ENCODE measurements around the gene DONSON.

Gene DONSON

DNA sequence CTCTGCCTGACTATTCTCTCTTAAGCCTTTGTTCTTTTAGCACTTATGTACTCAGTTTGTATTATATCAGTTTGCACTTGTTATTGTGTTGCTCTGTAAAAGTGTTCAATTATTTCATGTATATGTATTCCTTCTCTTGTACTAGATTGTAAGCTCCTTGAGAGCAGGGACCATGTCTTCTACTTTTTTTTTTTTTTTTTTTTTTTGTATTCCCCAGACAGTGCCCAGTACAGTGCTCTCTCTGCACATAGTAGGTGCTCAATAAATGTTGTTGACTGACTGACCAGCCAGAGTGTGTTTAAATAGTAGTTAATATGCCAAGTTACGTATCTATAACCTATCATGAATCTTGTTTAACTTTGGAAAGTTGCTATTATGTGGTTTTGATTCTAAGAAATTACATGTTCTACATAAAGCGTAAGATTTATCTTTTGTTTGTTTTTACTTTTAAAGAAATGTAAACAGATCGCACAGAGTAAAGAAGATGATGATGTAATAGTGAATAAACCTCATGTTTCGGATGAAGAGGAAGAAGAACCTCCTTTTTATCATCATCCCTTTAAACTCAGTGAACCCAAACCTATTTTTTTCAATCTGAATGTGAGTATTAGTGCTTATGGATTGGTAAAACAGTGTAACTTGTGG is 29.6 kb downstream of the DONSON start:
- TF ChIP-seq, protein P1, sequence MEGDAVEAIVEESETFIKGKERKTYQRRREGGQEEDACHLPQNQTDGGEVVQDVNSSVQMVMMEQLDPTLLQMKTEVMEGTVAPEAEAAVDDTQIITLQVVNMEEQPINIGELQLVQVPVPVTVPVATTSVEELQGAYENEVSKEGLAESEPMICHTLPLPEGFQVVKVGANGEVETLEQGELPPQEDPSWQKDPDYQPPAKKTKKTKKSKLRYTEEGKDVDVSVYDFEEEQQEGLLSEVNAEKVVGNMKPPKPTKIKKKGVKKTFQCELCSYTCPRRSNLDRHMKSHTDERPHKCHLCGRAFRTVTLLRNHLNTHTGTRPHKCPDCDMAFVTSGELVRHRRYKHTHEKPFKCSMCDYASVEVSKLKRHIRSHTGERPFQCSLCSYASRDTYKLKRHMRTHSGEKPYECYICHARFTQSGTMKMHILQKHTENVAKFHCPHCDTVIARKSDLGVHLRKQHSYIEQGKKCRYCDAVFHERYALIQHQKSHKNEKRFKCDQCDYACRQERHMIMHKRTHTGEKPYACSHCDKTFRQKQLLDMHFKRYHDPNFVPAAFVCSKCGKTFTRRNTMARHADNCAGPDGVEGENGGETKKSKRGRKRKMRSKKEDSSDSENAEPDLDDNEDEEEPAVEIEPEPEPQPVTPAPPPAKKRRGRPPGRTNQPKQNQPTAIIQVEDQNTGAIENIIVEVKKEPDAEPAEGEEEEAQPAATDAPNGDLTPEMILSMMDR (IDR thresholded peaks at IDR 0.05): no peak

DNA sequence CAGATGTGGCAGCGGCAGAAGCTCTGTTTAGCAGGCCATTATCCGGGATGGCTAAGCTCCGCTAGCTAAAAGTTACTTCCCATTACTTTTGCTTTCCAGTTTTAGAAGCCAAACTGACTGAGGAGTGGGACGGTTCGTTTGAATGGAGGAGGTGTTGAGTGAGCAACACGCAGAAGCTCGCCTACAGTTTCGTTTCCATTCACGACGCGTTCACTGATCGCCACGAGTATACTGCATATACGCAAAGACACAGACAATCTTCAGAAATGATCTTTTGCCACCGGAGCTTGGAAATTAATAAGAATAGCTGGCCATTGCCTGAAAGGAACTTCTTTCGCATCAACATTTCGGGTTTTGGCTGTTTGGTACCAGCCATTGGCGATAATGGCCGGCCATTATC is 31.0 kb downstream of the DONSON start:
- TF ChIP-seq, protein P1 (IDR thresholded peaks at IDR 0.05): no peak

DNA sequence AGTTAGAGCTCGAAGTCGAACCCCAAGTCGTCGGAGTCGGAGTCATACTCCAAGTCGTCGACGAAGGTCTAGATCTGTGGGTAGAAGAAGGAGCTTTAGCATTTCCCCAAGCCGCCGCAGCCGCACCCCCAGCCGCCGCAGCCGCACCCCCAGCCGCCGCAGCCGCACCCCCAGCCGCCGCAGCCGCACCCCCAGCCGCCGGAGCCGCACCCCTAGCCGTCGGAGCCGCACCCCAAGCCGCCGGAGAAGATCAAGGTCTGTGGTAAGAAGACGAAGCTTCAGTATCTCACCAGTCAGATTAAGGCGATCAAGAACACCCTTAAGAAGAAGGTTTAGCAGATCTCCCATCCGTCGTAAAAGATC is 33.5 kb downstream of the DONSON start:
- TF ChIP-seq, protein P1 (IDR thresholded peaks at IDR 0.05): no peak

DNA sequence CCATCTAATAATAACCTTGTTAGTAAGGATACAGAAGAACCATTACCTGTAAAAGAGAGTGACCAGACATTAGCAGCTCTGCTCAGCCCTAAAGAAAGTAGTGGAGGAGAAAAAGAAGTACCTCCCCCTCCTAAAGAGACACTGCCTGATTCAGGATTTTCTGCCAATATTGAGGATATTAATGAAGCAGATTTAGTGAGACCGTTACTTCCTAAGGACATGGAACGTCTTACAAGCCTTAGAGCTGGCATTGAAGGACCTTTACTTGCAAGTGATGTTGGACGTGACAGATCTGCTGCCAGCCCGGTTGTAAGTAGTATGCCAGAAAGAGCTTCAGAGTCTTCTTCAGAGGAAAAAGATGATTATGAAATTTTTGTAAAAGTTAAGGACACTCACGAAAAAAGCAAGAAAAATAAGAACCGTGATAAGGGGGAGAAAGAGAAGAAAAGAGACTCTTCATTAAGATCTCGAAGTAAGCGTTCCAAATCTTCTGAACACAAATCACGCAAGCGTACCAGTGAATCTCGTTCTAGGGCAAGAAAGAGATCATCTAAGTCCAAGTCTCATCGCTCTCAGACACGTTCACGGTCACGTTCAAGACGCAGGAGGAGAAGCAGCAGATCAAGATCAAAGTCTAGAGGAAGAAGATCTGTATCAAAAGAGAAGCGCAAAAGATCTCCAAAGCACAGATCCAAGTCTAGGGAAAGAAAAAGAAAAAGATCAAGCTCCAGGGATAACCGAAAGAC is 34.1 kb downstream of the DONSON start:
- TF ChIP-seq, protein P1 (IDR thresholded peaks at IDR 0.05): no peak

DNA sequence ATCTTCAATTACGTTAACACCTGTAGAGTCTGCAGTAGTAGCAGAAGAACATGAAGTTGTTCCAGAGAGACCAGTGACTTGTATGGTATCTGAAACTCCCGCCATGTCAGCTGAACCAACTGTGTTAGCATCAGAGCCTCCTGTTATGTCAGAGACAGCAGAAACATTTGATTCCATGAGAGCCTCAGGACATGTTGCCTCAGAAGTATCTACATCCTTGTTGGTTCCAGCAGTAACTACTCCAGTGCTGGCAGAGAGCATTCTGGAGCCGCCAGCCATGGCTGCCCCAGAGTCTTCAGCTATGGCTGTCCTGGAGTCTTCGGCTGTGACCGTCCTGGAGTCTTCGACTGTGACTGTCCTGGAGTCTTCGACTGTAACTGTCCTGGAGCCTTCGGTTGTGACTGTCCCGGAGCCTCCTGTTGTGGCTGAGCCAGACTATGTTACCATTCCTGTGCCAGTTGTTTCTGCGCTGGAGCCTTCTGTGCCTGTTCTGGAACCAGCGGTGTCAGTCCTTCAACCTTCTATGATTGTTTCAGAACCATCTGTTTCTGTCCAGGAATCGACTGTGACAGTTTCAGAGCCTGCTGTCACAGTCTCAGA is 35.4 kb downstream of the DONSON start:
- TF ChIP-seq, protein P1 (IDR thresholded peaks at IDR 0.05): no peak

DNA sequence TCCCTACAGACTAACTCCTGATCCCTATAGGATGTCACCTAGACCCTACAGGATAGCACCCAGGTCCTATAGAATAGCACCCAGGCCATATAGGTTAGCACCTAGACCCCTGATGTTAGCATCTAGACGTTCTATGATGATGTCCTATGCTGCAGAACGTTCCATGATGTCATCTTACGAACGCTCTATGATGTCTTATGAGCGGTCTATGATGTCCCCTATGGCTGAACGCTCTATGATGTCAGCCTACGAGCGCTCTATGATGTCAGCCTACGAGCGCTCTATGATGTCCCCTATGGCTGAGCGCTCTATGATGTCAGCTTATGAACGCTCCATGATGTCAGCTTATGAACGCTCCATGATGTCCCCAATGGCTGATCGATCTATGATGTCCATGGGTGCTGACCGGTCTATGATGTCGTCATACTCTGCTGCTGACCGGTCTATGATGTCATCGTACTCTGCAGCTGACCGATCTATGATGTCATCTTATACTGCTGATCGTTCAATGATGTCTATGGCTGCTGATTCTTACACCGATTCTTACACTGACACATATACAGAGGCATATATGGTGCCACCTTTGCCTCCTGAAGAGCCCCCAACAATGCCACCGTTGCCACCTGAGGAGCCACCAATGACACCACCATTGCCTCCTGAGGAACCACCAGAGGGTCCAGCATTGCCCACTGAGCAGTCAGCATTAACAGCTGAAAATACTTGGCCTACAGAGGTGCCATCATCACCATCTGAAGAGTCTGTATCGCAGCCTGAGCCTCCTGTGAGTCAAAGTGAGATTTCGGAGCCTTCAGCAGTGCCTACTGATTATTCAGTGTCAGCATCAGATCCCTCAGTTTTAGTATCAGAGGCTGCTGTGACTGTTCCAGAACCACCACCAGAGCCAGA is 36.1 kb downstream of the DONSON start:
- TF ChIP-seq, protein P1 (IDR thresholded peaks at IDR 0.05): no peak

DNA sequence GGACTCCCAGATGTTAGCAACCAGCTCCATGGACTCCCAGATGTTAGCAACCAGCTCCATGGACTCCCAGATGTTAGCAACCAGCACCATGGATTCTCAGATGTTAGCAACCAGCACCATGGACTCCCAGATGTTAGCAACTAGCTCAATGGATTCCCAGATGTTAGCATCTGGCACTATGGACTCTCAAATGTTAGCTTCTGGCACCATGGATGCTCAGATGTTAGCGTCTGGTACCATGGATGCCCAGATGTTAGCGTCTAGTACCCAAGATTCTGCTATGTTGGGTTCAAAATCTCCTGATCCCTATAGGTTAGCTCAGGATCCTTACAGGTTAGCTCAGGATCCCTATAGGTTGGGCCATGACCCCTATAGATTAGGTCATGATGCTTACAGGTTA is 36.8 kb downstream of the DONSON start:
- TF ChIP-seq, protein P1 (IDR thresholded peaks at IDR 0.05): no peak

All from LNCAP (cell line).